Muscle layer of duodenum (tissue), 2 donors: ENCODE results near the gene RGS16.

ENCODE experiments used
- H3K27ac ChIP-seq: one replicate; pipeline ENCODE4 v1.7.0; 2013; ENCODE audit warnings: mild to moderate bottlenecking, low read length
- H3K27me3 ChIP-seq: one replicate; pipeline ENCODE4 v1.7.0; 2013; ENCODE audit warnings: low read depth, mild to moderate bottlenecking, control low read depth, low read length
- H3K36me3 ChIP-seq, 2 donors: one replicate each; pipeline ENCODE4 v1.7.0; 2013; ENCODE audit warnings: low read length in 2 of 2, control low read depth in 1 of 2, mild to moderate bottlenecking in 1 of 2; ENCODE audit not compliant: insufficient read depth in 2 of 2, control insufficient read depth in 1 of 2
- H3K4me1 ChIP-seq, 2 donors: one replicate each; pipeline ENCODE4 v1.7.0; 2013; ENCODE audit warnings: low read length in 2 of 2, mild to moderate bottlenecking in 2 of 2, control low read depth in 1 of 2, moderate library complexity in 1 of 2; ENCODE audit not compliant: insufficient read depth in 2 of 2, control insufficient read depth in 1 of 2
- H3K4me3 ChIP-seq, 2 donors: one replicate each; pipeline ENCODE4 v1.7.0; 2013; ENCODE audit warnings: low read length in 2 of 2, low read depth in 1 of 2, mild to moderate bottlenecking in 1 of 2
- H3K9me3 ChIP-seq, 2 donors: one replicate each; pipeline ENCODE4 v1.7.0; 2013; ENCODE audit warnings: low read length in 2 of 2, control low read depth in 1 of 2, mild to moderate bottlenecking in 1 of 2; ENCODE audit not compliant: control insufficient read depth in 1 of 2
- donor health status: healthy.

Gene RGS16

GRCh38 chr1:182589520-182589919 lies 14.7 kb downstream of the RGS16 start:
- Histone ChIP-seq H3K4me3 (peak overlapping the region; percentile 72 to 85), H3K4me1 (peaks cover 0 to 11% of the 10 kb centered on the region in 2 donors), H3K27me3 (no peaks in the 10 kb centered on the region), H3K9me3 (no peaks in the 10 kb centered on the region), H3K36me3 (peaks cover 3 to 7% of the 10 kb centered on the region in 2 donors), H3K27ac (peak overlapping the region; percentile 96)

DNA sequence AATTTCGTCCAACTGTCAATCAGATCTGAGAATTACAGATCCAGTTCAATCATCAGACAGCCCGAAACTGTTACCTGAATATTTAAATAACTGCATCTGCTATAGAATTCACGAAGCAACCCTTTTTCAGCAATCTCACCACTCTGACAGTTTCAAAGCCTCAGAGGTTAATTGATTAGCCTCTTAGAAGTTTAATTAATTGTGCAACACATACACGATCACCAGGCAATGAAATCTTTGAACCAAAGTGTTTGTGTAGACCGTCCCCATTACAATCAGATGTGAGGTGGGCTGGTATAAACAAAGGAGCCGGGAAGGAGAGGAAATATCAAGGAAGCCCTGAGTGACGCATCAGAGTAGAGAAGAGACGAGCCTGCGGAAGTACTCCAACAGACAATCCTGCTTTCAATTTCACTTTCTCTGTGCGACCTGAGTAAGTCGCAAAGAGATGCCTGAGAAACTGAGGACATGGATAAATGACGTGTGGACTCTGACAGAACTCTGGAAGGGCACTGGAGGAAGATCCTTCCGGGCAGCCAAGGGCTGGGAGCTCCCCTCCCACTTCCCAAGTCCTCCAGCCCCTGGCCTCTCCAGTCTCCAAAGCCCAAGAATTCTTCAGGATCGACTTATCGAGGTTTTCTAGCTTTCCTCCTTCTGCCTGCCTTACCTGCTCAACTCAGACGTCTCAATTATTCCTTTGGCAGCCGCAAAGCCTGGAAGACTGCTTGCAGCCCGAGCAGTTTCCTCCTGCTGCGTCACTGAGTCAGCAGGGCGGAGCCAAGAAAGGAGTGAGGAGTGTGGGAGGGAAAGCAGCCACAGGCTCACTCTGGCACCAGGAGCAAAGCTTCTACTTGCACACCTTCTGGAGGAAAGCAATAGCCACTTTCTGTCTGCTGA lies 15.4 kb downstream of the RGS16 start, which contains the start of gene RNASEL:
TSS of gene RNASEL (minus strand) at position 757 of the 897 bp plus-strand sequence. CDS start 2,450 bp downstream, outside the sequence.
- H3K27ac ChIP-seq = peak within 1 kb of the TSS; percentile 96
- peaks cover 3 to 7% of the 10 kb centered on the region in 2 donors for H3K36me3 ChIP-seq
- peak within 1 kb of the TSS; percentile 72 to 85 for H3K4me3 ChIP-seq
- no peaks in the 10 kb centered on the region for H3K27me3 ChIP-seq
- H3K9me3 ChIP-seq = no peaks in the 10 kb centered on the region
- H3K4me1 ChIP-seq = peaks cover 7 to 17% of the 10 kb centered on the region in 2 donors

- Histone ChIP-seq H3K4me1 (peaks cover 7 to 17% of the 10 kb centered on the region in 2 donors), H3K9me3 (no peaks in the 10 kb centered on the region), H3K36me3 (peaks cover 6 to 14% of the 10 kb centered on the region in 2 donors), H3K4me3 (peak overlapping the region; percentile 72 to 85), H3K27me3 (no peaks in the 10 kb centered on the region), H3K27ac (peak overlapping the region; percentile 96)
Measured at GRCh38 chr1:182587666-182588499, 16.3 kb downstream of the RGS16 start.

DNA sequence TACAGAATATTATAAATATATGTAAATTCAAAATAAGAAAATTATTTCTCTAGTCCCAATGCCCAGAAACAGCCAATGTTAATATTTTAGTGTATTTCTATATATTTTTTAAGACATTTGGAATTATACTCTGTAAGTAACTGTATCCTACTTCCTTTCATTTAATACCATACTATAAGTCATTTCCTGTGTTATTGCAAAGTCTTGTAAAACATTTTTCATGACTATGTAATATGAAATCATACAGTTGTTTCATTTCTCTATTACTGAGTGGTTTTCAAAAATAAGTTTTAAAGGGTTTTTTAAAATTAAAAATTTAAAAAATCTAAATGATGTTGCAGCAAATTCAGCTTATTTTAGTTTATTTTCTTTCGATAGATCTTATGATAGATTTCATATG lies 17.1 kb downstream of the RGS16 start:
- H3K27ac ChIP-seq = no peak overlapping the region
- H3K4me3 ChIP-seq = no peak overlapping the region
- H3K4me1 ChIP-seq = peaks cover 7 to 17% of the 10 kb centered on the region in 2 donors
- H3K36me3 ChIP-seq = peaks cover 14 to 22% of the 10 kb centered on the region in 2 donors
- no peaks in the 10 kb centered on the region for H3K9me3 ChIP-seq
- no peaks in the 10 kb centered on the region for H3K27me3 ChIP-seq

- H3K36me3 ChIP-seq = peaks cover 18 to 29% of the 10 kb centered on the region in 2 donors
- no peak overlapping the region for H3K4me3 ChIP-seq
- peaks cover 7 to 17% of the 10 kb centered on the region in 2 donors for H3K4me1 ChIP-seq
- no peaks in the 10 kb centered on the region for H3K27me3 ChIP-seq
- no peak overlapping the region for H3K27ac ChIP-seq
- H3K9me3 ChIP-seq = no peaks in the 10 kb centered on the region
Measured at GRCh38 chr1:182586380-182586779, 17.8 kb downstream of the RGS16 start.

DNA sequence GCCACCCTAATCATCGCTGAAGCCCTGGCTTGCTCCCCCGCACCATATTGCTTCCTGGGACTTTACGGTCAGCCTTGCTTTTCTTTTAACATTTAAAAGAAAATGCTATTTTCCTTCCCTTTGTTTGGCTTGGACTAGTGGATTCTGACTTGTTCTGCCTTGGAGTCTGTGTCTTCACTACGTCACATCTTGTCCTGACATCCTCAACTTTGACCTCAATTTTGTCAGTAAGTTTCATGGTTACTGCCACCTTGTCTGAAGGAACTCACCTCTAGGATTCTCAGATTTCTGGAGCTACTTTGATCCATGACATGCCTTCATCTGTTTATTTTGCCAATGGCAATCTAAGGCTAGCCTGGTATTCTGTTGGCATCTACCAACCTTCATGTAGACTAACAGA lies 19.4 kb downstream of the RGS16 start:
- no peaks in the 10 kb centered on the region for H3K9me3 ChIP-seq
- H3K36me3 ChIP-seq = peaks cover 28 to 44% of the 10 kb centered on the region in 2 donors
- H3K4me3 ChIP-seq = no peak overlapping the region
- no peak overlapping the region for H3K27ac ChIP-seq
- H3K27me3 ChIP-seq = no peaks in the 10 kb centered on the region
- peaks cover 7 to 17% of the 10 kb centered on the region in 2 donors for H3K4me1 ChIP-seq

GRCh38 chr1:182580736-182581135 lies 23.5 kb downstream of the RGS16 start:
- no peaks in the 10 kb centered on the region for H3K9me3 ChIP-seq
- H3K36me3 ChIP-seq = peaks cover 33 to 57% of the 10 kb centered on the region in 2 donors
- peaks cover 7 to 8% of the 10 kb centered on the region in 2 donors for H3K4me1 ChIP-seq

DNA sequence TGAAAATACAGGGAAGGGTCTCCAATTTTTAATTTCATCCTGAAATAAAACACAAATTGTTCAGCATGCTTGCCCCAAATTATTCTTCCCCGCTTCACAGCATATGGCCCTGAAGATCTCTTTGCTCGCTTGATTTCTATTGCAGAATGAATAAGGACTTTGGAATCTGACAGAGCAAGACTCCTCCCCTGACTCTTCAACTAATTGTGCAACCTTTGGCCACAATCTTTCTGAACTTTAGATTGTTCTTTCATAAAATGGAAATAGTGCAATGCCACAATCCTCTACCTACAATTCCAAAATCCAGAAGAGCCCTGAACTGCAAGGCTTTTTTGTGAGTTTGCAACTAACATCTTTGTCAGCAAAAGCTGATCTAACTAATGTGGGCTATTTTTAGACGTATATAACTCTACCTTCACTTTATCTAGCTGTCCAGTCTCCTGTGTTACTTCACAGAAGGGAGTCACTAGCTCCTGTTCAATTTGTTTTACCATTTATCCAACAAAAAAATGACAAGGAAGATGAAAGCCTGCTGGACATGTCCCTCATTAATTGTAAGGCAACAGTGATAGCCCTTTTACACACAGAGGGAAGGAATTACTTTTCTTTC lies 28.5 kb downstream of the RGS16 start:
- H3K27ac ChIP-seq = no peak overlapping the region
- H3K4me3 ChIP-seq = no peak overlapping the region
- H3K4me1 ChIP-seq = no peaks in the 10 kb centered on the region
- no peaks in the 10 kb centered on the region for H3K9me3 ChIP-seq
- peaks cover 22 to 52% of the 10 kb centered on the region in 2 donors for H3K36me3 ChIP-seq
- H3K27me3 ChIP-seq = no peaks in the 10 kb centered on the region

More at GRCh38 chr1:182580736-182581135, 23.5 kb downstream of the RGS16 start:
- H3K27ac ChIP-seq = no peak overlapping the region
- no peak overlapping the region for H3K4me3 ChIP-seq
- H3K27me3 ChIP-seq = no peaks in the 10 kb centered on the region

DNA sequence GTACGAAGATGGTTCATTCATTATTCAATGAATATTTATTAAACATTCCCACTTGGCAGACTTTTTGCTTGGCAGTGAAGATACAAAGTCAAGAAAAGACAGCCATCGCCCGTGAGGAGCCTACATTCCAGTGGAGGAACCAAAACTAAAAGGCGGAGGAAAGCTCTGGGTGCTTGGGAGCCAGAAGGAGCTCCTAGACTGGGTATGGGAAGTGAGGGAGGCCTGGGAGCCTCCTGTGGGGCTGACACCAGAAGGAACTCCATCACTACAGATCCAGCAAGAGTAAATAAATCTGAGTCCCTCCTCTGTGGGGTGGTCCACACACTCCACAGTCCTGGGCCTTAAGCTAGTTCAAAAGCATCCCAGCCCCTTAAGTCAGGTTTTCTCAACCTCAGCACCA lies 30.0 kb downstream of the RGS16 start:
- peaks cover 9 to 37% of the 10 kb centered on the region in 2 donors for H3K36me3 ChIP-seq
- H3K4me3 ChIP-seq = no peak overlapping the region
- no peaks in the 10 kb centered on the region for H3K4me1 ChIP-seq
- no peak overlapping the region for H3K27ac ChIP-seq
- H3K27me3 ChIP-seq = no peaks in the 10 kb centered on the region
- H3K9me3 ChIP-seq = no peaks in the 10 kb centered on the region

GRCh38 chr1:182570611-182570970 lies 33.6 kb downstream of the RGS16 start:
- peaks cover 7 to 21% of the 10 kb centered on the region in 2 donors for H3K36me3 ChIP-seq
- no peaks in the 10 kb centered on the region for H3K27me3 ChIP-seq
- H3K27ac ChIP-seq = no peak overlapping the region
- H3K4me3 ChIP-seq = no peak overlapping the region
- no peaks in the 10 kb centered on the region for H3K4me1 ChIP-seq
- H3K9me3 ChIP-seq = no peaks in the 10 kb centered on the region
